Psoas muscle (tissue), 8 donors: Measurements from ENCODE around the gene PRRX1. TPM values are rescaled to one million over a fixed set of nuclear protein-coding genes. Genes with fewer than 3 reads are reported as not detected.
A peak's percentile ranks its signal among the peaks of the same experiment; 100 is the strongest.

Experiments
- ATAC-seq, 4 donors: fragments of 200-7000 bp; cut with Tn5 transposase; one replicate each; pipeline ENCODE4 v1.9.1; 2020; ENCODE audit warnings: moderate library complexity in 3 of 4, mild to moderate bottlenecking in 2 of 4
- DNase-seq, 2 donors: peaks; one replicate each; pipeline ENCODE4 v3.0.0-alpha.2; 2020
- H3K27ac ChIP-seq: fragments of 200-600 bp; one replicate; pipeline ENCODE4 v1.8.0; 2022
- H3K27me3 ChIP-seq, 3 donors: fragments of 200-600 bp in 1 of 3; one replicate each; pipeline versions ENCODE4 v1.6.1 to v1.8.0; 2013 to 2022; ENCODE audit warnings: low read length in 2 of 3, mild to moderate bottlenecking in 2 of 3, moderate library complexity in 1 of 3; ENCODE audit not compliant: insufficient read depth in 3 of 3
- H3K36me3 ChIP-seq, 2 donors: fragments of 200-600 bp in 1 of 2; one replicate each; pipeline versions ENCODE4 v1.6.1 to v1.8.0; 2013 to 2022; ENCODE audit warnings: low read depth in 1 of 2, mild to moderate bottlenecking in 1 of 2, moderate library complexity in 1 of 2; ENCODE audit not compliant: insufficient read depth in 1 of 2
- H3K4me1 ChIP-seq: fragments of 200-600 bp; one replicate; pipeline ENCODE4 v1.8.0; 2022
- H3K4me3 ChIP-seq: fragments of 200-600 bp; one replicate; pipeline ENCODE4 v1.8.0; 2022; ENCODE audit warnings: mild to moderate bottlenecking
- H3K9me3 ChIP-seq: fragments of 200-600 bp; one replicate; pipeline ENCODE4 v1.8.0; 2022
- WGBS, 3 donors: extraction: QIAGEN DNeasy Blood & Tissue Kit; methylation state at CpG; one replicate each; pipeline versions ENCODE4 v1.1.6 to v1.1.7; 2013; 5-methylcytosine and 5-hydroxymethylcytosine counted together
- intact Hi-C, 2 donors: fragments of 100-400 bp; cut with DNase I; formaldehyde crosslinking; loops; one replicate each; pipeline versions ENCODE4 v1.11.0 to v1.14.2; 2022
- polyA plus RNA-seq, 3 donors: library from polyadenylated mRNA; stranded (reverse); fragments of 200-250 nt; gene quantifications; one replicate each; pipeline ENCODE4 v1.2.3, GENCODE V29; 2013
- total RNA-seq, 4 donors: library from RNA; stranded (reverse); fragmentation: NEBNext Ultra II Directional in 2 of 4; extraction: Animal tissue kit (Norgen Biotek cat#: 25700) in 2 of 4; gene quantifications; one replicate each; pipeline versions ENCODE4 v1.2.1 to v1.2.4, GENCODE V29; 2021 to 2023
- TF ChIP-seq, protein P1 (sequence below): fragments of 200-600 bp; IDR thresholded peaks from one replicate; pipeline ENCODE4 v1.8.0; 2022; ENCODE audit warnings: antibody characterized with exemption
- donor health status: healthy with polysubstance abuse.
- donor health status: DM: no; HTN: no; CAD: no; lungs with moderate emphysema.
- donor health status: Bipolar disorder and iron deficiency.
- donor health status: healthy.
- donor health status: DM: yes; HTN: yes; CAD: no.
- donor health status: DM: no; HTN: no; CAD: no.
- donor health status: DM: no; HTN: no; CAD: no.
- donor health status: DM: yes; HTN: yes; CAD: no.

PRRX1 gene
- total and polyA plus RNA-seq, 7 donors, result 27.7 to 256 (median 64.1) TPM

- no peak overlapping the region for H3K4me3 ChIP-seq
- no peak overlapping the region for H3K27ac ChIP-seq
- H3K36me3 ChIP-seq, result no peaks in the 10 kb centered on the region
- H3K4me1 ChIP-seq, result no peaks in the 10 kb centered on the region
- intact Hi-C loops, result no loop called here
- WGBS, 3 donors, result 37 to 47% (median 37%) methylated on average over 3 of the region's 3 CpGs
- TF ChIP-seq, protein P1, sequence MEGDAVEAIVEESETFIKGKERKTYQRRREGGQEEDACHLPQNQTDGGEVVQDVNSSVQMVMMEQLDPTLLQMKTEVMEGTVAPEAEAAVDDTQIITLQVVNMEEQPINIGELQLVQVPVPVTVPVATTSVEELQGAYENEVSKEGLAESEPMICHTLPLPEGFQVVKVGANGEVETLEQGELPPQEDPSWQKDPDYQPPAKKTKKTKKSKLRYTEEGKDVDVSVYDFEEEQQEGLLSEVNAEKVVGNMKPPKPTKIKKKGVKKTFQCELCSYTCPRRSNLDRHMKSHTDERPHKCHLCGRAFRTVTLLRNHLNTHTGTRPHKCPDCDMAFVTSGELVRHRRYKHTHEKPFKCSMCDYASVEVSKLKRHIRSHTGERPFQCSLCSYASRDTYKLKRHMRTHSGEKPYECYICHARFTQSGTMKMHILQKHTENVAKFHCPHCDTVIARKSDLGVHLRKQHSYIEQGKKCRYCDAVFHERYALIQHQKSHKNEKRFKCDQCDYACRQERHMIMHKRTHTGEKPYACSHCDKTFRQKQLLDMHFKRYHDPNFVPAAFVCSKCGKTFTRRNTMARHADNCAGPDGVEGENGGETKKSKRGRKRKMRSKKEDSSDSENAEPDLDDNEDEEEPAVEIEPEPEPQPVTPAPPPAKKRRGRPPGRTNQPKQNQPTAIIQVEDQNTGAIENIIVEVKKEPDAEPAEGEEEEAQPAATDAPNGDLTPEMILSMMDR, result no peak
- H3K27me3 ChIP-seq, result no peaks in the 10 kb centered on the region
- H3K9me3 ChIP-seq, result no peaks in the 10 kb centered on the region
- DNase-seq, result no peak
- ATAC-seq, result peak in 2 of 4 donors; percentile 37 to 66
Measured at GRCh38 chr1:170776252-170776651, 112.3 kb downstream of the PRRX1 start.

DNA sequence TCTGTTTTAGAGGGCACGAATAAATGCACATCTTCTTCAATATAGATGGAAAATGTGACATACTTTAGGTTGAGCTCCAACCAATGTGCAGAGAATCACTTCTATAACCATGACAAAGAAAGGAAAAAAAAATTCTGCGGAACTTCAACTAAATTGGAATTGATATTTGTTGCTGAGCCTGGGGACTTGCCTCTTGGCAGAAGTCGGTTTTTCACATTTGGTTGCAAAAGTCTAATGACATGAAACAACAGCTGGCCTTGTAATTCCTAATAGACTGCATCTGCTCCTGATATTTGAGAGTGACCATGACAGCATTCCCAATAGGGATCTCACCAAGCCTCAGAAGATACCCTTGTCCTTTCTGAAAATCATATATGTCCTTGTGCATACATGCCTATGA is 112.8 kb downstream of the PRRX1 start:
- H3K27ac ChIP-seq, result no peak overlapping the region
- H3K27me3 ChIP-seq, result no peaks in the 10 kb centered on the region
- ATAC-seq, result peak in 3 of 4 donors; percentile 34 to 69 (median 51)
- WGBS, 3 donors, result 23 to 24% (median 23%) methylated on average over 3 of the region's 3 CpGs
- no peaks in the 10 kb centered on the region for H3K4me1 ChIP-seq
- H3K9me3 ChIP-seq, result no peaks in the 10 kb centered on the region
- H3K4me3 ChIP-seq, result no peak overlapping the region
- DNase-seq, result no peak
- intact Hi-C loops, result no loop called here
- TF ChIP-seq, protein P1, result no peak
- H3K36me3 ChIP-seq, result no peaks in the 10 kb centered on the region

Other genes starting within 250 kb of the PRRX1 start
- 1 to 10 TPM; 2.3 to 7.8 (median 3.5) TPM for gene GORAB, start 132.0 kb upstream of the PRRX1 start, total RNA-seq
- 1 to 10 TPM; 2.4 to 5.5 (median 2.6) TPM for gene GORAB, start 132.0 kb upstream of the PRRX1 start, polyA plus RNA-seq